ENCODE results near the gene THBD. TPM values are rescaled to one million over a fixed set of nuclear protein-coding genes. Genes with fewer than 3 reads are reported as not detected.

THBD gene
- total RNA-seq, 4 donors from 2014 or later, result 40.6 to 205 (median 113) TPM

GRCh38 chr20:23005776-23006175, 43.7 kb downstream of the THBD start:
- no peak for TF ChIP-seq CTCF (IDR thresholded peaks at IDR 0.05)
- no peak for DNase-seq (ENCODE audit: low spot score)
- ATAC-seq (ENCODE audit: low FRiP score), result no peak

- ATAC-seq (ENCODE audit: low FRiP score) (no peak), DNase-seq (ENCODE audit: low spot score) (no peak)
- no peak for TF ChIP-seq CTCF (IDR thresholded peaks at IDR 0.05)
Measured at GRCh38 chr20:23003881-23004460, 45.5 kb downstream of the THBD start.

GRCh38 chr20:23003077-23003635, 46.3 kb downstream of the THBD start:
- ATAC-seq (ENCODE audit: low FRiP score) (no peak), DNase-seq (ENCODE audit: low spot score) (no peak)

GRCh38 chr20:23002276-23002675, 47.2 kb downstream of the THBD start:
- DNase-seq (ENCODE audit: low spot score) (no peak), ATAC-seq (ENCODE audit: low FRiP score) (no peak)
- no peak for TF ChIP-seq CTCF (IDR thresholded peaks at IDR 0.05)

More at GRCh38 chr20:23003077-23003635, 46.3 kb downstream of the THBD start:
- TF ChIP-seq CTCF (IDR thresholded peaks at IDR 0.05), result no peak

GRCh38 chr20:23000232-23000947, 49.1 kb downstream of the THBD start:
- ATAC-seq (ENCODE audit: low FRiP score) (no peak), DNase-seq (ENCODE audit: low spot score) (no peak)
- no peak for TF ChIP-seq CTCF (IDR thresholded peaks at IDR 0.05)

- no peak for ATAC-seq (ENCODE audit: low FRiP score)
- DNase-seq (ENCODE audit: low spot score), result no peak
- no peak for TF ChIP-seq CTCF (IDR thresholded peaks at IDR 0.05)
Measured at GRCh38 chr20:22999756-23000155, 49.7 kb downstream of the THBD start.

GRCh38 chr20:22998476-22998875, 51.0 kb downstream of the THBD start:
- no peak for DNase-seq (ENCODE audit: low spot score)
- no peak for TF ChIP-seq CTCF (IDR thresholded peaks at IDR 0.05)
- ATAC-seq (ENCODE audit: low FRiP score), result no peak

Measured in omental fat pad (tissue), 4 donors.